GM23338 (cell line): ENCODE results near the gene TENM4. TPM values are rescaled to one million over a fixed set of nuclear protein-coding genes. Genes with fewer than 3 reads are reported as not detected.

Source experiments
- ATAC-seq: fragments of 200-7000 bp; cut with Tn5 transposase; 3 replicates; pipeline ENCODE4 v1.9.1; 2020
- DNase-seq: peaks from one replicate; pipeline ENCODE4 v3.0.0-alpha.2; 2015; ENCODE audit warnings: low spot score
- H2AFZ ChIP-seq: fragments of 200-600 bp; sonication (generic); 2 replicates; pipeline ENCODE4 v1.8.0; 2016; ENCODE audit warnings: antibody characterized with exemption, mild to moderate bottlenecking, moderate library complexity
- H3F3A ChIP-seq: fragments of 200-600 bp; sonication (generic); replicated peaks from 2 replicates; pipeline ENCODE4 v1.8.0; 2017; ENCODE audit warnings: antibody characterized with exemption, mixed run types, low read depth
- H3K27ac ChIP-seq: fragments of 200-600 bp; sonication (generic); 2 replicates; pipeline ENCODE4 v1.6.1; 2016; ENCODE audit warnings: low read depth
- H3K27me3 ChIP-seq: fragments of 200-600 bp; sonication (generic); 2 replicates; pipeline ENCODE4 v1.8.0; 2016; ENCODE audit warnings: mild to moderate bottlenecking, mixed run types, moderate library complexity; ENCODE audit not compliant: insufficient read depth
- H3K36me3 ChIP-seq: fragments of 200-600 bp; sonication (generic); 2 replicates; pipeline ENCODE4 v1.8.0; 2016; ENCODE audit warnings: mild to moderate bottlenecking; ENCODE audit not compliant: insufficient read depth
- H3K4me1 ChIP-seq: fragments of 200-600 bp; sonication (generic); 2 replicates; pipeline ENCODE4 v1.8.0; 2016; ENCODE audit warnings: mild to moderate bottlenecking, moderate library complexity; ENCODE audit not compliant: insufficient read depth
- H3K4me2 ChIP-seq: fragments of 200-600 bp; sonication (generic); 2 replicates; pipeline ENCODE4 v1.7.1; 2017; ENCODE audit warnings: mixed run types
- H3K4me3 ChIP-seq: fragments of 200-600 bp; sonication (generic); 2 replicates; pipeline ENCODE4 v1.6.1; 2016; ENCODE audit warnings: mixed run types
- H3K79me2 ChIP-seq: fragments of 200-600 bp; sonication (generic); replicated peaks from 2 replicates; pipeline ENCODE4 v1.8.0; 2017; ENCODE audit warnings: mild to moderate bottlenecking; ENCODE audit not compliant: insufficient read depth
- H3K9me2 ChIP-seq: fragments of 200-600 bp; sonication (generic); 2 replicates; pipeline ENCODE4 v1.8.0; 2017; ENCODE audit not compliant: insufficient read depth
- H4K20me1 ChIP-seq: fragments of 200-600 bp; sonication (generic); replicated peaks from 2 replicates; pipeline ENCODE4 v1.8.0; 2017; ENCODE audit warnings: mild to moderate bottlenecking; ENCODE audit not compliant: insufficient read depth
- H3K27ac Mint-ChIP-seq: 2 replicates; pipeline ENCODE4 v1.8.0; 2020; ENCODE audit warnings: inconsistent platforms, mild to moderate bottlenecking, moderate library complexity, mixed read lengths
- H3K27me3 Mint-ChIP-seq: 3 replicates; pipeline ENCODE4 v1.8.0; 2022; ENCODE audit warnings: low read depth, mild to moderate bottlenecking, moderate library complexity, mixed read lengths, inconsistent platforms; ENCODE audit not compliant: insufficient read depth, poor library complexity
- H3K36me3 Mint-ChIP-seq: 3 replicates; pipeline ENCODE4 v1.8.0; 2021; ENCODE audit warnings: low read depth, mild to moderate bottlenecking, inconsistent platforms, moderate library complexity, mixed read lengths
- H3K4me1 Mint-ChIP-seq: 3 replicates; pipeline ENCODE4 v1.8.0; 2020; ENCODE audit warnings: mild to moderate bottlenecking, inconsistent platforms, mixed read lengths
- H3K4me3 Mint-ChIP-seq: 3 replicates; pipeline ENCODE4 v1.8.0; 2021; ENCODE audit warnings: moderate library complexity, mild to moderate bottlenecking, inconsistent platforms, mixed read lengths
- H3K9me3 Mint-ChIP-seq: 3 replicates; pipeline ENCODE4 v1.8.0; 2020; ENCODE audit warnings: moderate library complexity, mild to moderate bottlenecking, inconsistent platforms, mixed read lengths
- JUNB ChIP-seq: IDR thresholded peaks from one replicate; pipeline ENCODE4 v1.6.1; 2016; ENCODE audit warnings: antibody characterized with exemption; ENCODE audit not compliant: unreplicated experiment
- NANOG ChIP-seq: IDR thresholded peaks from 2 replicates; pipeline ENCODE4 v1.6.1; 2016; ENCODE audit warnings: antibody characterized with exemption, borderline replicate concordance
- POLR2AphosphoS5 ChIP-seq: IDR thresholded peaks from 2 replicates; pipeline ENCODE4 v1.6.1; 2016; ENCODE audit warnings: antibody characterized with exemption, low read depth
- STAT1 ChIP-seq: IDR thresholded peaks from one replicate; pipeline ENCODE4 v1.6.1; 2016; ENCODE audit warnings: antibody characterized with exemption; ENCODE audit not compliant: unreplicated experiment
- ZNF331 ChIP-seq: fragments of 250-450 bp; sonication (Bioruptor Pico); IDR thresholded peaks from 2 replicates; pipeline ENCODE4 v1.5.0; 2020; ENCODE audit warnings: low read depth, mild to moderate bottlenecking, moderate library complexity
- polyA plus RNA-seq: library from polyadenylated mRNA; unstranded; fragments of >200 nt; fragmentation: Nextera tagmentation; extraction: Ambion mirVana; gene quantifications from 2 replicates; pipeline ENCODE4 v1.2.1, GENCODE V29; 2016
- total RNA-seq: library from RNA; depleted of rRNA; stranded (reverse); fragments of >200 nt; shearing (Covaris generic); gene quantifications from 2 replicates; pipeline ENCODE4 v1.2.3, GENCODE V29; 2014
- TF ChIP-seq, protein P1 (sequence below), 2 experiments: fragments of 200-600 bp in 1 of 2; sonication (generic) in 1 of 2; conservative IDR thresholded peaks; 2 replicates each; pipeline versions ENCODE4 v1.5.1 to v1.6.1; 2016 to 2017; ENCODE audit warnings: antibody characterized with exemption in 2 of 2, low read depth in 2 of 2, mild to moderate bottlenecking in 2 of 2, moderate library complexity in 1 of 2
- TF ChIP-seq, protein P2 (sequence below): fragments of 250-450 bp; sonication (Bioruptor Pico); IDR thresholded peaks from 2 replicates; pipeline ENCODE4 v1.5.0; 2020; ENCODE audit warnings: mild to moderate bottlenecking, moderate library complexity
- TF ChIP-seq, protein P3 (sequence below): IDR thresholded peaks from 2 replicates; pipeline ENCODE4 v1.6.1; 2016; ENCODE audit warnings: antibody characterized with exemption

The TENM4 gene
- total and polyA plus RNA-seq, 2 experiments from 2014 or later = 7.3 TPM

DNA sequence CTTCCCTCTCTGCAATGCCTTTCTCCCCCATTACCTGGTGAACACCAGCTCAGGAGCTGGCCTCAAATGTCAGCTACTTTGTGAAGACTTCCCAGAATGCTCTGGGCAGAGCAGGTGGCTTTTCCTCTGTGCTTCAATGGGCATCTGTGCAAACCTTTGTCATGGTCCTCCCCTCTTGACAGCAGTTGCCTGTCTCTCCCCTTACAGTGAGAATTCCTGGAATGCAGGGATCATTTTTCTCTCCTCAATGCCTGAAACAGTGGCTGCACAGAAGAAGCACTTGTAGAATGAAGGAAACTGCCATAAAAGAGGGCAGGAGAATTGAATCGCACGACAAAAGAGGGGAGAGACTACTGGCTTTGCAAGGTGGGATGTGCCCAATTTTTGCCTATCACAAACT lies 773.4 kb downstream of the TENM4 start (continued):
- TF ChIP-seq, protein P1, sequence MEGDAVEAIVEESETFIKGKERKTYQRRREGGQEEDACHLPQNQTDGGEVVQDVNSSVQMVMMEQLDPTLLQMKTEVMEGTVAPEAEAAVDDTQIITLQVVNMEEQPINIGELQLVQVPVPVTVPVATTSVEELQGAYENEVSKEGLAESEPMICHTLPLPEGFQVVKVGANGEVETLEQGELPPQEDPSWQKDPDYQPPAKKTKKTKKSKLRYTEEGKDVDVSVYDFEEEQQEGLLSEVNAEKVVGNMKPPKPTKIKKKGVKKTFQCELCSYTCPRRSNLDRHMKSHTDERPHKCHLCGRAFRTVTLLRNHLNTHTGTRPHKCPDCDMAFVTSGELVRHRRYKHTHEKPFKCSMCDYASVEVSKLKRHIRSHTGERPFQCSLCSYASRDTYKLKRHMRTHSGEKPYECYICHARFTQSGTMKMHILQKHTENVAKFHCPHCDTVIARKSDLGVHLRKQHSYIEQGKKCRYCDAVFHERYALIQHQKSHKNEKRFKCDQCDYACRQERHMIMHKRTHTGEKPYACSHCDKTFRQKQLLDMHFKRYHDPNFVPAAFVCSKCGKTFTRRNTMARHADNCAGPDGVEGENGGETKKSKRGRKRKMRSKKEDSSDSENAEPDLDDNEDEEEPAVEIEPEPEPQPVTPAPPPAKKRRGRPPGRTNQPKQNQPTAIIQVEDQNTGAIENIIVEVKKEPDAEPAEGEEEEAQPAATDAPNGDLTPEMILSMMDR (conservative IDR thresholded peaks at IDR 0.05; ENCODE audit: low read depth in 2 of 2) = no peak
- TF ChIP-seq, protein P2, sequence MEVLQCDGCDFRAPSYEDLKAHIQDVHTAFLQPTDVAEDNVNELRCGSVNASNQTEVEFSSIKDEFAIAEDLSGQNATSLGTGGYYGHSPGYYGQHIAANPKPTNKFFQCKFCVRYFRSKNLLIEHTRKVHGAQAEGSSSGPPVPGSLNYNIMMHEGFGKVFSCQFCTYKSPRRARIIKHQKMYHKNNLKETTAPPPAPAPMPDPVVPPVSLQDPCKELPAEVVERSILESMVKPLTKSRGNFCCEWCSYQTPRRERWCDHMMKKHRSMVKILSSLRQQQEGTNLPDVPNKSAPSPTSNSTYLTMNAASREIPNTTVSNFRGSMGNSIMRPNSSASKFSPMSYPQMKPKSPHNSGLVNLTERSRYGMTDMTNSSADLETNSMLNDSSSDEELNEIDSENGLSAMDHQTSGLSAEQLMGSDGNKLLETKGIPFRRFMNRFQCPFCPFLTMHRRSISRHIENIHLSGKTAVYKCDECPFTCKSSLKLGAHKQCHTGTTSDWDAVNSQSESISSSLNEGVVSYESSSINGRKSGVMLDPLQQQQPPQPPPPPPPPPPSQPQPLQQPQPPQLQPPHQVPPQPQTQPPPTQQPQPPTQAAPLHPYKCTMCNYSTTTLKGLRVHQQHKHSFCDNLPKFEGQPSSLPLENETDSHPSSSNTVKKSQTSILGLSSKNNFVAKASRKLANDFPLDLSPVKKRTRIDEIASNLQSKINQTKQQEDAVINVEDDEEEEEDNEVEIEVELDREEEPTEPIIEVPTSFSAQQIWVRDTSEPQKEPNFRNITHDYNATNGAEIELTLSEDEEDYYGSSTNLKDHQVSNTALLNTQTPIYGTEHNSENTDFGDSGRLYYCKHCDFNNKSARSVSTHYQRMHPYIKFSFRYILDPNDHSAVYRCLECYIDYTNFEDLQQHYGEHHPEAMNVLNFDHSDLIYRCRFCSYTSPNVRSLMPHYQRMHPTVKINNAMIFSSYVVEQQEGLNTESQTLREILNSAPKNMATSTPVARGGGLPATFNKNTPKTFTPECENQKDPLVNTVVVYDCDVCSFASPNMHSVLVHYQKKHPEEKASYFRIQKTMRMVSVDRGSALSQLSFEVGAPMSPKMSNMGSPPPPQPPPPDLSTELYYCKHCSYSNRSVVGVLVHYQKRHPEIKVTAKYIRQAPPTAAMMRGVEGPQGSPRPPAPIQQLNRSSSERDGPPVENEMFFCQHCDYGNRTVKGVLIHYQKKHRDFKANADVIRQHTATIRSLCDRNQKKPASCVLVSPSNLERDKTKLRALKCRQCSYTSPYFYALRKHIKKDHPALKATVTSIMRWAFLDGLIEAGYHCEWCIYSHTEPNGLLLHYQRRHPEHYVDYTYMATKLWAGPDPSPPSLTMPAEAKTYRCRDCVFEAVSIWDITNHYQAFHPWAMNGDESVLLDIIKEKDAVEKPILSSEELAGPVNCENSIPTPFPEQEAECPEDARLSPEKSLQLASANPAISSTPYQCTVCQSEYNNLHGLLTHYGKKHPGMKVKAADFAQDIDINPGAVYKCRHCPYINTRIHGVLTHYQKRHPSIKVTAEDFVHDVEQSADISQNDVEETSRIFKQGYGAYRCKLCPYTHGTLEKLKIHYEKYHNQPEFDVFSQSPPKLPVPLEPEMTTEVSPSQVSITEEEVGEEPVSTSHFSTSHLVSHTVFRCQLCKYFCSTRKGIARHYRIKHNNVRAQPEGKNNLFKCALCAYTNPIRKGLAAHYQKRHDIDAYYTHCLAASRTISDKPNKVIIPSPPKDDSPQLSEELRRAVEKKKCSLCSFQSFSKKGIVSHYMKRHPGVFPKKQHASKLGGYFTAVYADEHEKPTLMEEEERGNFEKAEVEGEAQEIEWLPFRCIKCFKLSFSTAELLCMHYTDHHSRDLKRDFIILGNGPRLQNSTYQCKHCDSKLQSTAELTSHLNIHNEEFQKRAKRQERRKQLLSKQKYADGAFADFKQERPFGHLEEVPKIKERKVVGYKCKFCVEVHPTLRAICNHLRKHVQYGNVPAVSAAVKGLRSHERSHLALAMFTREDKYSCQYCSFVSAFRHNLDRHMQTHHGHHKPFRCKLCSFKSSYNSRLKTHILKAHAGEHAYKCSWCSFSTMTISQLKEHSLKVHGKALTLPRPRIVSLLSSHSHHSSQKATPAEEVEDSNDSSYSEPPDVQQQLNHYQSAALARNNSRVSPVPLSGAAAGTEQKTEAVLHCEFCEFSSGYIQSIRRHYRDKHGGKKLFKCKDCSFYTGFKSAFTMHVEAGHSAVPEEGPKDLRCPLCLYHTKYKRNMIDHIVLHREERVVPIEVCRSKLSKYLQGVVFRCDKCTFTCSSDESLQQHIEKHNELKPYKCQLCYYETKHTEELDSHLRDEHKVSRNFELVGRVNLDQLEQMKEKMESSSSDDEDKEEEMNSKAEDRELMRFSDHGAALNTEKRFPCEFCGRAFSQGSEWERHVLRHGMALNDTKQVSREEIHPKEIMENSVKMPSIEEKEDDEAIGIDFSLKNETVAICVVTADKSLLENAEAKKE (CRISPR knock-in tag) = no peak
- TF ChIP-seq JUNB (no peak), STAT1 (no peak)

DNA sequence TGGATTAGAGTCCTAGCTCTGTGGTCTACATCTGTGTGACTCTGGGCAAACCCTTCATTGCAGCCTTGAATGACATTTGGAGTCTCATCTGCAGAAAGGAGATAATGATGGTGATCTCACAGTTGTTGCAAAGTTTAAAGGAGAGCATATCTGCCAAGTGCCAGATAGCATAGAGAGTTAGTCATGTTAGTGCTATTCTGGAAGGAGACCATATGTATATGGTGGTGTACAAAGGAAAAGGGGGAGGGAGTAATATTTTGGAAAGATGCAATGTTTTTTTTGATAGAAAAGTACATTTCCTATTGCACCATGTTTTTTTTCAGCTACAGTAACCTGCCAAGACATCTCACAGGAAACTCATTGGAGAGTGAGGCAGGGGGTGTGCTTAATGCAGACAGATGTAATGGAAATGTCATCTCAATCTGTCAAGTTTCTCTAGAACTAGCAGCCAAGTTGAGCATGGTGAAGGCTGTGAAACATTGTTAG lies 774.1 kb downstream of the TENM4 start:
- no peak overlapping the region for H3K4me3 Mint-ChIP-seq
- Histone ChIP-seq H3K4me3 (no peak overlapping the region), H3K4me2 (no peak overlapping the region), H3K9me2 (peaks cover 11% of the 10 kb centered on the region; the same call in 1 of the 2 replicates), H3K4me1 (no peaks in the 10 kb centered on the region; the same call in 1 of the 2 replicates), H2AFZ (no peak overlapping the region), H3K27ac (no peak overlapping the region), H3K27me3 (no peaks in the 10 kb centered on the region), H4K20me1 (no peaks in the 10 kb centered on the region), H3K79me2 (no peaks in the 10 kb centered on the region), H3F3A (no peaks in the 10 kb centered on the region), H3K36me3 (no peaks in the 10 kb centered on the region)
- no peak for ATAC-seq
- H3K36me3 Mint-ChIP-seq = peaks cover 9% of the 10 kb centered on the region; the same call in 1 of the 3 replicates
- H3K4me1 Mint-ChIP-seq = 0 out of 3 replicates have a peak, but pooled peaks cover 3% of the 10 kb centered on the region
- TF ChIP-seq NANOG = no peak
- TF ChIP-seq POLR2AphosphoS5 = no peak
- TF ChIP-seq ZNF331 (CRISPR knock-in tag) = no peak
- no peak for TF ChIP-seq JUNB
- TF ChIP-seq, protein P3, sequence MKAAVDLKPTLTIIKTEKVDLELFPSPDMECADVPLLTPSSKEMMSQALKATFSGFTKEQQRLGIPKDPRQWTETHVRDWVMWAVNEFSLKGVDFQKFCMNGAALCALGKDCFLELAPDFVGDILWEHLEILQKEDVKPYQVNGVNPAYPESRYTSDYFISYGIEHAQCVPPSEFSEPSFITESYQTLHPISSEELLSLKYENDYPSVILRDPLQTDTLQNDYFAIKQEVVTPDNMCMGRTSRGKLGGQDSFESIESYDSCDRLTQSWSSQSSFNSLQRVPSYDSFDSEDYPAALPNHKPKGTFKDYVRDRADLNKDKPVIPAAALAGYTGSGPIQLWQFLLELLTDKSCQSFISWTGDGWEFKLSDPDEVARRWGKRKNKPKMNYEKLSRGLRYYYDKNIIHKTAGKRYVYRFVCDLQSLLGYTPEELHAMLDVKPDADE = no peak
- H3K27ac Mint-ChIP-seq = no peak overlapping the region
- no peaks in the 10 kb centered on the region for H3K9me3 Mint-ChIP-seq
- no peaks in the 10 kb centered on the region for H3K27me3 Mint-ChIP-seq
- DNase-seq = no peak
